NCI-H510A (cell line): ENCODE measurements around the gene IFT74.
A peak's percentile ranks its signal among the peaks of the same experiment; 100 is the strongest.

Experiments used
- DNase-seq: peaks from one replicate; lab custom pipeline; 2025; lab: John Stamatoyannopoulos, UW

IFT74 gene

GRCh38 chr9:26955921-26956859, at the start of gene IFT74:
Gene IFT74 (plus strand): TSS chr9:26956412. CDS start chr9:26961968, 5,556 bp downstream.
- DNase-seq, result peak; percentile 92

DNA sequence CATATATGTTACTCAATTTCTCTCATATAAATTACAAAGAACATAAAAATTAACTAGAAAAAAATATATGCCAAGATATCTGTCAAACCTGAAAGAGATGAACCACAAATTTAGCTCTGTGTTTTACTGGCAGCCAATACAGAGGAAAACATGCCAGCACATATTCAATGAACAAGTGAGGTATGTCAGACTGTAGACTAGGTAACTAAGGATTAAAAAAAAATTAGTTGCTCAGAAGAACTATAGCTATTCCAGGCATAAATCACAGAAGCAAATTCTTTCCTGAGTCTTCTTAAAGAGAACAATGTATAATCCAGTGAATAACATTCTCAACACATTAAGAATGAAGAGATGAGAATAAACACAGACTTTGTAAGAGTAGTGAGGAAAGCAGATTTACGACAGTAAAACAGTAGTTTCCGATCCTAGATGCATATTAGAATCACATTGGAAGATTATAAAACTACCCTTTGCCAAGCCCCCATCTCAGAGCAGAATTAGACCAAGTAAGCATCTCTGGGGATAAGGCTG, 43.0 kb upstream of the IFT74 start:
- DNase-seq, result no peak

DNA sequence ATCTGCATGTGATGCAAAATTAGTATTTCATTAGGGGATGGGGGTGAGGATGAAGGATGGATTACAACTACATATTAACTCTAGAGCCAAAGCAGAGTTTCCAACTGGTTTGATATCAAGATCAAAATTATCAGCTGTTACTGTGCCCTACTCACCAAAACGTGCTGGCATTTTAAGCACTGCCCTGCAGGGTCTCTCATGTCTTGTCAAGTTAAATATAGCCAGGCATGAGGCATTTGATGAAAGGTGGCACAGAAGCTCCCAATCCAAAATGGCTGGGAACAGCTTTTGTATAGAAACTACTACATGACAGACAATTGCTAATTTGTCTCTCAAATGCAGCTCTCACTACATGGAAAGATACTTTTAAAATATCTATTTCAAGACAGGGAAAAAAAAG, 36.5 kb upstream of the IFT74 start:
- no peak for DNase-seq

- no peak for DNase-seq
These were observed 30.6 kb upstream of the IFT74 start for GRCh38 chr9:26925609-26926008.

- DNase-seq, result no peak
These were observed 27.2 kb upstream of the IFT74 start for GRCh38 chr9:26928902-26929495.

DNA sequence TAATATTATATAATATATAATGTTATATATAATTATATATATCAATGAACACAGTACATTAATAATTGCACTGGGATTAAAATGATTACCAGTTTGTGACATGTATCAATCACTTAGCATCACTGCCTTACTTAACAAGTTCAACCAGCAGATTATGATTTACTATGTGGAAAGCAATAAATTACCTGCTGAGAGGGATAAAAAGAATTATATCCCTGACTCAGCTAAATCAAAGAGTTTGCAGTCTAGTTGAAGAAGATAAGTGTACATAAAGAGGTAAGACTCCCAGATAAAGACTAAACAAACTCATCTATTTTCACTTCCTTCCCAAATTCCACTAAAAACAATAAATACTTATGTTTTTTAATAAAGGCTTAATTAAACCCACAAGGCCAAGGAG, 20.4 kb upstream of the IFT74 start:
- no peak for DNase-seq

DNA sequence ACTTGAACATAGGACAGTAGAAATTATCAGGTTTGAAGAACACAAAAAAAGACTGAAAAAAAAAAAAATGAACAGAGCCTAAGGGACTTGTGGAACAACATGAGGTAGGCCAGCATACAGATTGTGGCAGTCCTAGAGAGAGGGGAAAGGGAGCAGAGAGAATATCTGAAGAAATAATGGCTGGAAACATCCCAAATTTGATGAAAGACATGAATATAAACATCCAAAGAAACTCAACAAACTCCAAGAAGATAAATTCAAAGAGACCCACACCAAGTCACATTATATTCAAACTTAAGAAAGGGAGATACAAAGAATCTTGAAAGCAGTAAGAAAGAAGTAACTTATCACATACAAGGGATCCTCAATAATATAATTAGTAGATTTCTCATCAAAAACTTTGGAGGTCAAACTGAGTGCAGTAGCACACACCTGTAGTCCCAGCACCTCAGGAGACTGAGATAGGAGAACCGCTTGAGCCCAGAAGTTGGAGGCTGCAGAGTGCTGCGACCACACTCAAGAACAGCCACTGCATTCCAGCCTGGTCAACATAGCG, 18.3 kb upstream of the IFT74 start:
- no peak for DNase-seq

DNA sequence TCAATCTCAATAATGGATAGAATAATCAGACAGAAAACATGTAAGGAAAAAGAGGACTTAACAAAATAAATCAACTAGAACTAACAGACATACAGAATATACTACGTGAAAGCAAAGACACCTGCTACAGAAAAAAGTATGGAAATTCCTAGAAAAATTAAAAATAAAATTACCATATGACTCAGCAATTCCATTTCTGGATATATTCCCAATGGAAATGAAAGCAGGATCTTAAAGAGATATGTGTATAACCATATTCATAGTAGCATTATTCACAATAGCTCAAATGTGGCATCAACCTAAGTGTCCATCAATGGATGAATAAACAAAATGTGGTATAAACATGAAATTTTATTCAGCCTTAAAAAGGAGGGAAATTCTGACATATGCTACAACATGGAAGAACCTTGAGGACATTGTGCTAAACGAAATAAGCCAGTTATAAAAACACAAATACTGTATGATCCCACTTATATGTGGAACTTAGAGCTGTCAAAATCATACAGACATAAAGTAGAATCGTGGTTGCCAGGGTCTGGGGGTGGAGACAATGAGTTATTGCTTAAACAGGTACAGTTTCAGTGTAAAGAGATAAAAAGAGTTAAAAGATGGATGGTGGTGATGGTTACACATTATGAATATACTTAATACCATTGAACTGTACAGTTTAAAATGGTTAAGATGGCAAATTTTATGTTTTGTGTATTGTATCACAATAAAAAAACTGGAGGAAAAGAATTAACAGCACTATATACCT, 16.1 kb upstream of the IFT74 start:
- no peak for DNase-seq

GRCh38 chr9:26940779-26941178, 15.4 kb upstream of the IFT74 start:
- no peak for DNase-seq

- DNase-seq, result no peak
These were observed 10.6 kb upstream of the IFT74 start for GRCh38 chr9:26945591-26945990.

DNA sequence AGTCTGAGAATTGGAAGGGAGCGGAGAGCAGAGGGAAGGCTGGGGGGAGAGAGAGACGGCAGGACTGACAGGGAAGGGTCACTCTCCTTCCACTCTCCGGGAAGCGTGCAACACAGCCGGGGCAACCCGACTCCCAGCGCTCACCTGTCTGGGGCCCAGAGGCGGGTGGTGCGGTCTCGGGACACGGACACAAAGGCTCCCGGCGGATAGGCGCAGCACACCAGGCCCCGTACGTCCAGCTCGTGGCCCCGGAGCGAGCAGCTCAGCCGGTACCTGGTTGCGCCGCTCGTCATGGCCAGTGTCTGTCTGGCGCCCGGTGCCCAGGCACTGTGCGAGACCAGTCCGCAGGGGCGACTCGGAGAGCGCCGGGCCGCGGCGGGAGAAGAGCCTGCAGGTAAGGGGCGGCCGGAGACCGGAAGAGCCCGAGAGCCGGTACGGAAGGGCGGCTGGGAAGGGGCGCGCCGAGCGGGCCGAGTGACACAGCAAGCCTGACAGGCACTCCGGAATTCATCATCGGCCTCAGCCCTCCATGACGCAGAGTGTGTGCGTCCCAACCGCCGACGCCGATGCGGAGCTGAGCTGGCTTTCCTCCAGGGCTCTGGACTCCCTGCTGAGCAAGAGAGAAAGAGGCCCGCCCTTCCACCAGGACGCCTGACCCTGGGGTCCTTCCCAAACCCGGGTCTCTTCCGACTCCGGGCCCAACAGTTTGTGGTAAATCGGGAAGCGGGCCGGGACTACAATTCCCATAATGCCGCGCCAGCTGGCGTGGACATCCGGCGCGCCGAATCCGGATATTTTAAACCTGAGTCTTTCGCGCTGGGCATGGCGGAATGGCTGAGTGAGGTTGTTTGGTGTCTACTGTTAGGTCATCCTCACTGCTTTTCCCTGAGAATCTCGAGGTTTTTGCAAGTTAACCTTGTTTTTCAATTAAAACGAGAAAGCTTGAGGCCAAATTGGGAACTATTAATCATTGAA, 9.2 kb upstream of the IFT74 start, which contains the start of gene PLAA:
TSS of gene PLAA (minus strand) at position 490 of the 975 bp plus-strand sequence. CDS start at position 293, 197 bp downstream.
- DNase-seq, result peak; percentile 64

GRCh38 chr9:26947736-26948135, 8.5 kb upstream of the IFT74 start:
- no peak for DNase-seq

- no peak for DNase-seq
These were observed 6.6 kb upstream of the IFT74 start for GRCh38 chr9:26949637-26950069.

GRCh38 chr9:26950521-26950920, 5.7 kb upstream of the IFT74 start:
- DNase-seq, result no peak

DNA sequence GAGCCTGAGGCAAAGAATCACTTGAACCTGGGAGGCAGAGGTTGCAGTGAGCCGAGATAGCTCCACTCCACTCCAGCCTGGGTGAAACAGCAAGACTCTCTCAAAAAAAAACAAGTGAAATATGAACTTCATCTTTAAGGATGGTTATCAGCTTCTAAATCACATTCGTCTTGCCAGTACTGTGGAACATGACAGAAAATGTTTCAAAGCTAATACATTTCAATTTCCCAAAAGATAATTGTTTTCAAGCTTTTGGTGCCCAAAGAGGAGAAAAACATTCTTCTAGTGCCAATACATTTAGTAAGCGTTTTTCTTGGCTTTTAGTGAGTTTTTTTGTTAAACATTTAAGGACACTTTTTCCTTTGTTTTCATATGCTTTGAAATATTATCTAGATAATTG, 4.4 kb upstream of the IFT74 start:
- DNase-seq, result no peak

DNA sequence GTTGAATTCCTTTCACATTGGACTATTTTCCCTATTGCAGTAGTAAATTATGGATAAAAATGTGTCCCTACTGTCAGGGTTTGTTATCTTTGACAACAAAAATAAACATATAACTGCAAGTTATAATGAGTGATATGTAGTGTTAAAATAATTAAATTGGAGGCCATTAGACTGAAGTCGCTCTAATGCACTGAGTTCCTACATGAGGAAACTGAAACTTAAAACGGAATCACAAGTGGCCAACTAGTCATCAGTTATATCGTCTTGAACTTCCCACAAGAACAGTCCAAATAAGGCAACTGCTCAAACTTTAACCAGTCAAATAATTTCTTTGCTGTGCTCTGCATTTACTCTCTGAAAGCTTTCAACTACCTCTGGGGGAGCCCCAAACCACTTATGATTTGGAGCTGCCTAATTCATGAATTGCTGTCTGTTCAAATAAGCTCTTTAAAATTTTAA, 2.1 kb upstream of the IFT74 start:
- no peak for DNase-seq

GRCh38 chr9:26955222-26955903, 849 bp upstream of the IFT74 start:
- no peak for DNase-seq

DNA sequence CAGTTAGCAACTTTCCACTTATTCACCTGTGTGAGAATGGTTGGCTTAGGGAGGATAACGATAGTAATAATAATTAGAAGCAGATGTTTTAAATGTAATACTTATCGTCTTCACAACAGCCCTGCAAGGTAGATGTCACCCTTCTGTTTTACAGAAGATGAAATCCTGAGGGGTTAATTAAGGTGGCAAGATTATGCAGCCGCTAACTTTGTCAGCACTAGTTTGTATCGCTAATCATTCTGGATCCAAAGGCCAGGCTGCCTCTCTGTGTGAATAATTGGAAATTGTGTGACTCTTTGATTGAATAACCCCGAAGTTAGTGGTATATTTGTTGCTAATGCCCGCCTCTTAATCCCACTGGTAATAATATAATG, 635 bp downstream of the IFT74 start:
- DNase-seq, result no peak

DNA sequence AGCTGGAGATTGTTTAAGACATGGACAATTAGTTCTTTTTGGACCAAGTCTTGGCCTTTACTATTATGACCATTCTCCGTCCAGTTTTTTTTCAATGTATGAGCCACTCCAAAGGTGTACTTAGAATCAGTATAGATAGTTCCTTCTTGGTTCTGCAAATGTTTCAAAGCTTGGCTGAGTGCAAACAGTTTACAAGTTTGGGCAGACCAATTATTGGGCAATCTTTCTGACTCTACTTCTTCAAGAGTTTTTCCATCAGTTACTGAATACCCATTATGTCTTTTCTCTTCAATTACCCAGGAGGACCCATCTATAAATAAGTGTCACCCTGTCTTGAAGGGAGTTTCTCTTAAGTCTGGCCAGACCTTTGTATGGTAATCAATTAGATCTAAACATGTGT, 15.5 kb downstream of the IFT74 start:
- no peak for DNase-seq

DNA sequence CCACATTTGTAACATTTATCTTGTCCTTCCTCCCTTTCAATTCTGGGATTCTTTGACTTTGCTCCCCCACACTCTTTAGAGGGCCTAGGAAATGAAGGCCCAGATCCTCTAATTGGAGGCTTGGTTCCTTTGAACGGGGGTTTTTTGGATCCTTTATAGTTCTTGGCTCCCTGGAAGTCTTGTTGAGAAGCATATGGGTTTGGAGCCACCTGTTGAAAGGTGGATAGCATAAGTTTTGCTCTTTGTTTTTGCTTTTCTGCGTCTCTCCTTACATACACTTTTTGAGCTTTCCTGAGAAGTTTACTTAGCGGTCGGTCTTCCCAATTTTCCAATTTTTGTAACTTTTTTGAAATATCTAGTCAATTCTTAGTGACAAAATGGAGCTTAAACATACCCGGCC, 17.8 kb downstream of the IFT74 start:
- no peak for DNase-seq
